WTC11 (cell line): Measurements from ENCODE around the gene SNX6. TPM values are rescaled to one million over a fixed set of nuclear protein-coding genes. Genes with fewer than 3 reads are reported as not detected.

Experiments
- ATAC-seq: fragments of 200-7000 bp; cut with Tn5 transposase; 2 replicates; pipeline ENCODE4 v1.10.0; 2021; ENCODE audit warnings: mild to moderate bottlenecking, moderate library complexity
- Bru-seq: library from RNA; stranded (reverse); fragments of 400-500 nt; gene quantifications from one replicate; lab custom pipeline; 2021; lab: Mats Ljungman, UMichigan
- CTCF ChIA-PET: fragments of 300-600 bp; sonication (Branson Sonifier 250); formaldehyde crosslinking; loops from one replicate; lab custom pipeline; 2021; ENCODE audit warnings: antibody characterized with exemption; lab: Charles Lee
- POLR2A ChIA-PET: fragments of 350-600 bp; sonication (Branson Sonifier 250); formaldehyde crosslinking; loops from one replicate; lab custom pipeline; 2021; ENCODE audit warnings: antibody characterized with exemption; lab: Charles Lee
- DNase-seq: peaks from one replicate; pipeline ENCODE4 v3.0.0; 2021; ENCODE audit warnings: low spot score
- H3K27ac Mint-ChIP-seq: 2 replicates; pipeline ENCODE4 v1.8.0; 2021; ENCODE audit warnings: mixed read lengths
- H3K27me3 Mint-ChIP-seq: 2 replicates; pipeline ENCODE4 v1.8.0; 2021; ENCODE audit warnings: low read depth, mild to moderate bottlenecking, moderate library complexity, mixed read lengths
- H3K36me3 Mint-ChIP-seq: 2 replicates; pipeline ENCODE4 v1.8.0; 2021; ENCODE audit warnings: mixed read lengths
- H3K4me1 Mint-ChIP-seq: 2 replicates; pipeline ENCODE4 v1.8.0; 2022; ENCODE audit warnings: mixed read lengths
- H3K4me3 Mint-ChIP-seq: 2 replicates; pipeline ENCODE4 v1.8.0; 2021; ENCODE audit warnings: mild to moderate bottlenecking, moderate library complexity, mixed read lengths
- H3K9me3 Mint-ChIP-seq: 2 replicates; pipeline ENCODE4 v1.8.0; 2021; ENCODE audit warnings: mixed read lengths
- ATF1 ChIP-seq: sonication (generic); formaldehyde crosslinking; IDR thresholded peaks from 2 replicates; pipeline ENCODE4 v1.8.1; 2023; ENCODE audit warnings: mild to moderate bottlenecking, moderate library complexity, missing genetic modification reagents
- ATF2 ChIP-seq: sonication (generic); formaldehyde crosslinking; IDR thresholded peaks from 2 replicates; pipeline ENCODE4 v1.8.1; 2022; ENCODE audit warnings: low read depth, missing genetic modification reagents, borderline replicate concordance
- ATF6 ChIP-seq: sonication (generic); formaldehyde crosslinking; IDR thresholded peaks from 2 replicates; pipeline ENCODE4 v1.8.1; 2023; ENCODE audit warnings: mild to moderate bottlenecking, missing genetic modification reagents
- CREB1 ChIP-seq: sonication (generic); formaldehyde crosslinking; IDR thresholded peaks from 2 replicates; pipeline ENCODE4 v1.8.0; 2023; ENCODE audit warnings: mild to moderate bottlenecking, missing genetic modification reagents
- ELF4 ChIP-seq: sonication (generic); formaldehyde crosslinking; IDR thresholded peaks from 2 replicates; pipeline ENCODE4 v1.8.1; 2022; ENCODE audit warnings: low read depth, mild to moderate bottlenecking, moderate library complexity, missing genetic modification reagents
- GABPB1 ChIP-seq: sonication (generic); formaldehyde crosslinking; IDR thresholded peaks from 2 replicates; pipeline ENCODE4 v1.8.1; 2023; ENCODE audit warnings: mild to moderate bottlenecking, missing genetic modification reagents
- GTF2I ChIP-seq: fragments of 250-450 bp; sonication (Bioruptor Pico); conservative IDR thresholded peaks from 2 replicates; pipeline ENCODE4 v1.4.0; 2021; ENCODE audit warnings: mild to moderate bottlenecking
- HMGA2 ChIP-seq: fragments of 250-450 bp; sonication (Bioruptor Pico); IDR thresholded peaks from 2 replicates; pipeline ENCODE4 v1.4.0; 2021; ENCODE audit warnings: mild to moderate bottlenecking, moderate library complexity
- IRF2 ChIP-seq: sonication (generic); formaldehyde crosslinking; IDR thresholded peaks from 2 replicates; pipeline ENCODE4 v1.8.0; 2022; ENCODE audit warnings: low read depth, missing genetic modification reagents, borderline replicate concordance
- MXD4 ChIP-seq: fragments of 250-450 bp; sonication (Bioruptor Pico); IDR thresholded peaks from 2 replicates; pipeline ENCODE4 v1.8.0; 2021; ENCODE audit warnings: mild to moderate bottlenecking, moderate library complexity, borderline replicate concordance
- NFATC4 ChIP-seq: fragments of 250-450 bp; sonication (Bioruptor Pico); IDR thresholded peaks from 2 replicates; pipeline ENCODE4 v1.9.0; 2021; ENCODE audit warnings: mild to moderate bottlenecking
- NFE2L1 ChIP-seq: sonication (generic); formaldehyde crosslinking; IDR thresholded peaks from 2 replicates; pipeline ENCODE4 v1.8.1; 2023; ENCODE audit warnings: missing genetic modification reagents
- NR1H2 ChIP-seq: sonication (generic); formaldehyde crosslinking; IDR thresholded peaks from 2 replicates; pipeline ENCODE4 v1.9.0; 2021; ENCODE audit warnings: mild to moderate bottlenecking, moderate library complexity, missing genetic modification reagents
- NR2C2 ChIP-seq: sonication (generic); formaldehyde crosslinking; IDR thresholded peaks from 2 replicates; pipeline ENCODE4 v1.8.0; 2022; ENCODE audit warnings: mild to moderate bottlenecking, missing genetic modification reagents
- NR3C1 ChIP-seq: sonication (generic); formaldehyde crosslinking; conservative IDR thresholded peaks from 2 replicates; pipeline ENCODE4 v1.8.1; 2023; ENCODE audit warnings: low read depth, mild to moderate bottlenecking, missing genetic modification reagents
- OVOL2 ChIP-seq: fragments of 250-450 bp; sonication (Bioruptor Pico); IDR thresholded peaks from 2 replicates; pipeline ENCODE4 v1.9.0; 2021; ENCODE audit warnings: mild to moderate bottlenecking, borderline replicate concordance
- PREB ChIP-seq: sonication (generic); formaldehyde crosslinking; IDR thresholded peaks from 2 replicates; pipeline ENCODE4 v1.8.1; 2022; ENCODE audit warnings: mild to moderate bottlenecking, missing genetic modification reagents, moderate library complexity, borderline replicate concordance
- PRRX2 ChIP-seq: fragments of 250-450 bp; sonication (Bioruptor Pico); IDR thresholded peaks from 2 replicates; pipeline ENCODE4 v1.8.0; 2021; ENCODE audit warnings: mild to moderate bottlenecking
- TEAD4 ChIP-seq: sonication (generic); formaldehyde crosslinking; IDR thresholded peaks from 2 replicates; pipeline ENCODE4 v1.8.0; 2022; ENCODE audit warnings: mild to moderate bottlenecking, missing genetic modification reagents
- ZBTB21 ChIP-seq: sonication (generic); formaldehyde crosslinking; IDR thresholded peaks from 2 replicates; pipeline ENCODE4 v1.8.1; 2023; ENCODE audit warnings: mild to moderate bottlenecking, missing genetic modification reagents, borderline replicate concordance
- ZNF263 ChIP-seq: sonication (generic); formaldehyde crosslinking; IDR thresholded peaks from 2 replicates; pipeline ENCODE4 v1.8.1; 2022; ENCODE audit warnings: low read depth, mild to moderate bottlenecking, moderate library complexity, missing genetic modification reagents
- ZNF671 ChIP-seq: fragments of 250-450 bp; sonication (Bioruptor Pico); IDR thresholded peaks from 2 replicates; pipeline ENCODE4 v1.8.0; 2021; ENCODE audit warnings: mild to moderate bottlenecking
- long read RNA-seq, 3 experiments: library from RNA in 1 of 3; library from capped mRNA in 1 of 3; library from polyadenylated mRNA in 1 of 3; unstranded in 2 of 3; stranded (forward) in 1 of 3; transcript quantifications; one replicate each; pipeline ENCODE4 v2.0.0, GENCODE V29; 2021
- total RNA-seq: library from RNA; stranded (reverse); gene quantifications from 3 replicates; pipeline ENCODE4 v1.2.3, GENCODE V29; 2021
- TF ChIP-seq, protein P1 (sequence below): fragments of 250-450 bp; sonication (Bioruptor Pico); IDR thresholded peaks from 2 replicates; pipeline ENCODE4 v1.9.0; 2021; ENCODE audit warnings: moderate library complexity, mild to moderate bottlenecking, inconsistent platforms, borderline replicate concordance
- TF ChIP-seq, protein P2 (sequence below): fragments of 250-450 bp; sonication (Bioruptor Pico); IDR thresholded peaks from 2 replicates; pipeline ENCODE4 v1.8.0; 2021; ENCODE audit warnings: mild to moderate bottlenecking
- TF ChIP-seq, protein P3 (sequence below): sonication (generic); formaldehyde crosslinking; IDR thresholded peaks from 2 replicates; pipeline ENCODE4 v1.8.1; 2023; ENCODE audit warnings: mild to moderate bottlenecking, missing genetic modification reagents, borderline replicate concordance

The SNX6 gene
- 49.5 to 56.0 TPM (median 51.3 TPM) in 3 replicates for total RNA-seq
- percentile 72 among the genes with signal in this experiment for Bru-seq, nascent RNA
- long read RNA-seq, experiment 1, transcript SNX6-202 (13 exons, 3,398 nt), result minor isoform, 58 of 475 reads
- long read RNA-seq, experiment 1, transcript SNX6-201 (14 exons, 2,001 nt), result major isoform, 335 of 475 reads
- long read RNA-seq, experiment 1, partial matches to known transcripts, result 35 of 475 reads
- long read RNA-seq, experiment 1, other reads (novel, unspliced or antisense), result 47 of 475 reads
- long read RNA-seq, experiment 2, transcript SNX6-202 (13 exons, 3,398 nt), result minor isoform, 16 of 93 reads
- long read RNA-seq, experiment 2, transcript SNX6-201 (14 exons, 2,001 nt), result major isoform, 28 of 93 reads
- long read RNA-seq, experiment 2, partial matches to known transcripts, result 20 of 93 reads
- long read RNA-seq, experiment 2, other reads (novel, unspliced or antisense), result 29 of 93 reads
- long read RNA-seq, experiment 3, transcript SNX6-202 (13 exons, 3,398 nt), result minor isoform, 9 of 185 reads
- long read RNA-seq, experiment 3, transcript SNX6-201 (14 exons, 2,001 nt), result major isoform, 144 of 185 reads
- long read RNA-seq, experiment 3, partial matches to known transcripts, result 5 of 185 reads
- long read RNA-seq, experiment 3, other reads (novel, unspliced or antisense), result 27 of 185 reads

DNA sequence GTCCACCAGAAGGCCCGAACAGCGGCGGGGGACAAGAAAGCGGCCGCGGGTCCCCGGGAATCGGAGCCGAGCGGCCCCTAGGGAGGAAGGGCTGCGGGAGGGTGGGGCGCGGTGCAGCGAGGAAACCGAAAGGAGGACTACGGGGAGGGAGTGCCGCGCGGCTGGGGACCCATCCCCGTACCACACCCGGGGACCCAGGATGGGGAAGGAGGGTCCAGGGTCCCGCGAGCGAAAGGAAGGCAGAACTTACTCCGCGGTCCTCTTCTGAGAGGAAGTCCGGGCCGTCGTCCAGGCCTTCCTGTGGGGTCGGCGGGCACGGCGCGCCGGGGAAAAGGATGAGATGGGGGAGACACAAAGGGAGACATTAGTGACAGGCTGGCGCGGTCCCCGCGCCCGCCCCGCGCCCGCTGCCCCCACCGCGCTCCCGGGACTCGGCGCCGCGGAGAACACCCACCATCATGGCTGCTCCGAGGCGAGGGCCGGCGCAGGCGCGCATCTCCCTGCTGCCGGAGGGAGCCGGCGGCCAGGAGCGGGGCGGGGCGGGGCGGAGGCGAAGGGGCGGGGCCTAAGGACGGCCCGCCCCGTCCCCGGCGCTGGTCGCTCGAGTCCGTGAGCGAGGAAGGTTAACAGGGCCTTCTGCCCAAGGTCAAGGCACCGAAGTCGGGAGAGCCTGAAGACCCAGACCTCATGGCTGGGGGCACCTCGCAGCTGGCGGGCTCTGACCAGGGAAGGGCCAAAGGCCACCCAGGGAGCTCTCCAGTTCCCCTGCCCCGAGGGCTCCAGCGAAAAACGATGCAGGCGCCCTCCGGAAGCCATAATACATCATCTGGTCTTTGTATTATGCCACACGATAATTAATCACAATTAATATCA, at the start of gene SNX6:
TSS of gene SNX6 (minus strand) at position 492 of the 873 bp plus-strand sequence. CDS start at position 460, 32 bp downstream.
- H3K27me3 Mint-ChIP-seq, result peaks cover 7% of the 10 kb centered on the region; the same call in 1 of the 2 replicates
- H3K4me3 Mint-ChIP-seq, result peak within 1 kb of the TSS; percentile 87
- ATAC-seq (peak; percentile 94), DNase-seq (peak; percentile 73)
- H3K36me3 Mint-ChIP-seq, result peaks cover 6% of the 10 kb centered on the region; the same call in 1 of the 2 replicates
- peak within 1 kb of the TSS; percentile 60 for H3K27ac Mint-ChIP-seq
- POLR2A ChIA-PET, result no interaction called here
- CTCF ChIA-PET, result interaction anchor here (0.9 to 1.3 kb wide), 2 partner anchors 43 to 93 kb away, joined by 3 to 4 read pairs; no protein-coding TSS in a partner anchor
- peaks cover 10% of the 10 kb centered on the region for H3K4me1 Mint-ChIP-seq
- peaks cover 5% of the 10 kb centered on the region for H3K9me3 Mint-ChIP-seq
- no peak for TF ChIP-seq TEAD4 (CRISPR knock-in tag)
- no peak for TF ChIP-seq MXD4 (CRISPR knock-in tag)
- no peak for TF ChIP-seq OVOL2 (CRISPR knock-in tag)
- TF ChIP-seq, protein P1, sequence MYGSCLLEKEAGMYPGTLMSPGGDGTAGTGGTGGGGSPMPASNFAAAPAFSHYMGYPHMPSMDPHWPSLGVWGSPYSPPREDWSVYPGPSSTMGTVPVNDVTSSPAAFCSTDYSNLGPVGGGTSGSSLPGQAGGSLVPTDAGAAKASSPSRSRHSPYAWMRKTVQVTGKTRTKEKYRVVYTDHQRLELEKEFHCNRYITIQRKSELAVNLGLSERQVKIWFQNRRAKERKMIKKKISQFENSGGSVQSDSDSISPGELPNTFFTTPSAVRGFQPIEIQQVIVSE (CRISPR knock-in tag), result no peak
- no peak for TF ChIP-seq IRF2 (CRISPR knock-in tag)
- no peak for TF ChIP-seq ZNF671 (CRISPR knock-in tag)
- TF ChIP-seq, protein P2, sequence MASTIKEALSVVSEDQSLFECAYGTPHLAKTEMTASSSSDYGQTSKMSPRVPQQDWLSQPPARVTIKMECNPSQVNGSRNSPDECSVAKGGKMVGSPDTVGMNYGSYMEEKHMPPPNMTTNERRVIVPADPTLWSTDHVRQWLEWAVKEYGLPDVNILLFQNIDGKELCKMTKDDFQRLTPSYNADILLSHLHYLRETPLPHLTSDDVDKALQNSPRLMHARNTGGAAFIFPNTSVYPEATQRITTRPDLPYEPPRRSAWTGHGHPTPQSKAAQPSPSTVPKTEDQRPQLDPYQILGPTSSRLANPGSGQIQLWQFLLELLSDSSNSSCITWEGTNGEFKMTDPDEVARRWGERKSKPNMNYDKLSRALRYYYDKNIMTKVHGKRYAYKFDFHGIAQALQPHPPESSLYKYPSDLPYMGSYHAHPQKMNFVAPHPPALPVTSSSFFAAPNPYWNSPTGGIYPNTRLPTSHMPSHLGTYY (CRISPR knock-in tag), result no peak
- TF ChIP-seq NR1H2 (CRISPR knock-in tag), result no peak
- no peak for TF ChIP-seq HMGA2
- TF ChIP-seq, protein P3, sequence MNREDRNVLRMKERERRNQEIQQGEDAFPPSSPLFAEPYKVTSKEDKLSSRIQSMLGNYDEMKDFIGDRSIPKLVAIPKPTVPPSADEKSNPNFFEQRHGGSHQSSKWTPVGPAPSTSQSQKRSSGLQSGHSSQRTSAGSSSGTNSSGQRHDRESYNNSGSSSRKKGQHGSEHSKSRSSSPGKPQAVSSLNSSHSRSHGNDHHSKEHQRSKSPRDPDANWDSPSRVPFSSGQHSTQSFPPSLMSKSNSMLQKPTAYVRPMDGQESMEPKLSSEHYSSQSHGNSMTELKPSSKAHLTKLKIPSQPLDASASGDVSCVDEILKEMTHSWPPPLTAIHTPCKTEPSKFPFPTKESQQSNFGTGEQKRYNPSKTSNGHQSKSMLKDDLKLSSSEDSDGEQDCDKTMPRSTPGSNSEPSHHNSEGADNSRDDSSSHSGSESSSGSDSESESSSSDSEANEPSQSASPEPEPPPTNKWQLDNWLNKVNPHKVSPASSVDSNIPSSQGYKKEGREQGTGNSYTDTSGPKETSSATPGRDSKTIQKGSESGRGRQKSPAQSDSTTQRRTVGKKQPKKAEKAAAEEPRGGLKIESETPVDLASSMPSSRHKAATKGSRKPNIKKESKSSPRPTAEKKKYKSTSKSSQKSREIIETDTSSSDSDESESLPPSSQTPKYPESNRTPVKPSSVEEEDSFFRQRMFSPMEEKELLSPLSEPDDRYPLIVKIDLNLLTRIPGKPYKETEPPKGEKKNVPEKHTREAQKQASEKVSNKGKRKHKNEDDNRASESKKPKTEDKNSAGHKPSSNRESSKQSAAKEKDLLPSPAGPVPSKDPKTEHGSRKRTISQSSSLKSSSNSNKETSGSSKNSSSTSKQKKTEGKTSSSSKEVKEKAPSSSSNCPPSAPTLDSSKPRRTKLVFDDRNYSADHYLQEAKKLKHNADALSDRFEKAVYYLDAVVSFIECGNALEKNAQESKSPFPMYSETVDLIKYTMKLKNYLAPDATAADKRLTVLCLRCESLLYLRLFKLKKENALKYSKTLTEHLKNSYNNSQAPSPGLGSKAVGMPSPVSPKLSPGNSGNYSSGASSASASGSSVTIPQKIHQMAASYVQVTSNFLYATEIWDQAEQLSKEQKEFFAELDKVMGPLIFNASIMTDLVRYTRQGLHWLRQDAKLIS (CRISPR knock-in tag), result no peak
- no peak for TF ChIP-seq ZBTB21 (CRISPR knock-in tag)
- TF ChIP-seq NFE2L1 (CRISPR knock-in tag), result no peak
- no peak for TF ChIP-seq ELF4 (CRISPR knock-in tag)
- no peak for TF ChIP-seq ATF6 (CRISPR knock-in tag)
- TF ChIP-seq PREB (CRISPR knock-in tag), result peak; percentile 14; the same call in 1 of the 2 replicates
- no peak for TF ChIP-seq ZNF263
- no peak for TF ChIP-seq NR3C1 (CRISPR knock-in tag)
- no peak for TF ChIP-seq CREB1
- no peak for TF ChIP-seq ATF1
- peak; percentile 77 for TF ChIP-seq GABPB1
- TF ChIP-seq GTF2I (CRISPR knock-in tag), result no peak
- no peak for TF ChIP-seq ATF2 (CRISPR knock-in tag)
- TF ChIP-seq PRRX2 (CRISPR knock-in tag), result no peak
- no peak for TF ChIP-seq NR2C2 (CRISPR knock-in tag)
- TF ChIP-seq NFATC4 (CRISPR knock-in tag), result no peak
